ENCODE results near the gene ATG101.

Gene ATG101

GRCh38 chr12:52091869-52092268, 22.1 kb downstream of the ATG101 start:
- no peak overlapping the region for H3K4me2 ChIP-seq (ENCODE audit: low read length)
- H3K4me1 ChIP-seq (ENCODE audit: control insufficient read depth, low read length), result peaks cover 25% of the 10 kb centered on the region
- no peaks in the 10 kb centered on the region for H3F3A ChIP-seq (ENCODE audit: control insufficient read depth, insufficient read depth)
- no peaks in the 10 kb centered on the region for H3K36me3 ChIP-seq (ENCODE audit: control insufficient read depth, low read length)
- no peaks in the 10 kb centered on the region for H3K9me2 ChIP-seq (replicated peaks; ENCODE audit: control insufficient read depth, low read length)
- H4K20me1 ChIP-seq (ENCODE audit: control insufficient read depth, insufficient read depth, low read depth, low read length), result no peaks in the 10 kb centered on the region; the same call in 1 of the 2 replicates
- H3K4me3 ChIP-seq (ENCODE audit: low read length), result no peak overlapping the region
- peaks cover 24% of the 10 kb centered on the region for H3K27me3 ChIP-seq (ENCODE audit: control insufficient read depth, low read length)
- TF ChIP-seq EZH2phosphoT487 (IDR thresholded peaks at IDR 0.05; ENCODE audit: borderline replicate concordance, low read length), result no peak
- TF ChIP-seq CTCF (IDR thresholded peaks at IDR 0.05; ENCODE audit: low read depth, low read length, poor library complexity, severe bottlenecking), result no peak
- H3K9me3 ChIP-seq (ENCODE audit: control insufficient read depth, insufficient read depth, low read length), result no peaks in the 10 kb centered on the region
- H3K79me2 ChIP-seq (ENCODE audit: control insufficient read depth, low read length), result no peaks in the 10 kb centered on the region
- H3K27ac ChIP-seq (ENCODE audit: low read depth, low read length), result no peak overlapping the region

- Histone ChIP-seq H3K4me3 (ENCODE audit: low read length) (no peak overlapping the region), H3K9me2 (replicated peaks; ENCODE audit: control insufficient read depth, low read length) (no peaks in the 10 kb centered on the region), H3K79me2 (ENCODE audit: control insufficient read depth, low read length) (no peaks in the 10 kb centered on the region), H4K20me1 (ENCODE audit: control insufficient read depth, insufficient read depth, low read depth, low read length) (no peaks in the 10 kb centered on the region; the same call in 1 of the 2 replicates), H3K27ac (ENCODE audit: low read depth, low read length) (no peak overlapping the region), H3K4me2 (ENCODE audit: low read length) (no peak overlapping the region), H3K27me3 (ENCODE audit: control insufficient read depth, low read length) (peaks cover 24% of the 10 kb centered on the region), H3K9me3 (ENCODE audit: control insufficient read depth, insufficient read depth, low read length) (no peaks in the 10 kb centered on the region), H3F3A (ENCODE audit: control insufficient read depth, insufficient read depth) (no peaks in the 10 kb centered on the region), H3K36me3 (ENCODE audit: control insufficient read depth, low read length) (no peaks in the 10 kb centered on the region), H3K4me1 (ENCODE audit: control insufficient read depth, low read length) (peaks cover 19% of the 10 kb centered on the region)
- TF ChIP-seq CTCF (IDR thresholded peaks at IDR 0.05; ENCODE audit: low read depth, low read length, poor library complexity, severe bottlenecking) (no peak), EZH2phosphoT487 (IDR thresholded peaks at IDR 0.05; ENCODE audit: borderline replicate concordance, low read length) (no peak)
These were observed 23.6 kb downstream of the ATG101 start for GRCh38 chr12:52093346-52093745.

GRCh38 chr12:52096332-52097044, 26.7 kb downstream of the ATG101 start:
- Histone ChIP-seq H3K4me3 (ENCODE audit: low read length) (no peak overlapping the region), H3K4me2 (ENCODE audit: low read length) (no peak overlapping the region), H3K9me3 (ENCODE audit: control insufficient read depth, insufficient read depth, low read length) (no peaks in the 10 kb centered on the region), H3K9me2 (replicated peaks; ENCODE audit: control insufficient read depth, low read length) (no peaks in the 10 kb centered on the region), H3F3A (ENCODE audit: control insufficient read depth, insufficient read depth) (no peaks in the 10 kb centered on the region), H3K4me1 (ENCODE audit: control insufficient read depth, low read length) (no peaks in the 10 kb centered on the region), H3K27me3 (ENCODE audit: control insufficient read depth, low read length) (peaks cover 6% of the 10 kb centered on the region; the same call in 1 of the 2 replicates), H4K20me1 (ENCODE audit: control insufficient read depth, insufficient read depth, low read depth, low read length) (no peaks in the 10 kb centered on the region), H3K27ac (ENCODE audit: low read depth, low read length) (no peak overlapping the region), H3K36me3 (ENCODE audit: control insufficient read depth, low read length) (no peaks in the 10 kb centered on the region), H3K79me2 (ENCODE audit: control insufficient read depth, low read length) (no peaks in the 10 kb centered on the region)
- TF ChIP-seq EZH2phosphoT487 (IDR thresholded peaks at IDR 0.05; ENCODE audit: borderline replicate concordance, low read length), result no peak
- TF ChIP-seq CTCF (IDR thresholded peaks at IDR 0.05; ENCODE audit: low read depth, low read length, poor library complexity, severe bottlenecking), result no peak
